ENCODE measurements around the gene C1orf105.

C1orf105 gene

DNA sequence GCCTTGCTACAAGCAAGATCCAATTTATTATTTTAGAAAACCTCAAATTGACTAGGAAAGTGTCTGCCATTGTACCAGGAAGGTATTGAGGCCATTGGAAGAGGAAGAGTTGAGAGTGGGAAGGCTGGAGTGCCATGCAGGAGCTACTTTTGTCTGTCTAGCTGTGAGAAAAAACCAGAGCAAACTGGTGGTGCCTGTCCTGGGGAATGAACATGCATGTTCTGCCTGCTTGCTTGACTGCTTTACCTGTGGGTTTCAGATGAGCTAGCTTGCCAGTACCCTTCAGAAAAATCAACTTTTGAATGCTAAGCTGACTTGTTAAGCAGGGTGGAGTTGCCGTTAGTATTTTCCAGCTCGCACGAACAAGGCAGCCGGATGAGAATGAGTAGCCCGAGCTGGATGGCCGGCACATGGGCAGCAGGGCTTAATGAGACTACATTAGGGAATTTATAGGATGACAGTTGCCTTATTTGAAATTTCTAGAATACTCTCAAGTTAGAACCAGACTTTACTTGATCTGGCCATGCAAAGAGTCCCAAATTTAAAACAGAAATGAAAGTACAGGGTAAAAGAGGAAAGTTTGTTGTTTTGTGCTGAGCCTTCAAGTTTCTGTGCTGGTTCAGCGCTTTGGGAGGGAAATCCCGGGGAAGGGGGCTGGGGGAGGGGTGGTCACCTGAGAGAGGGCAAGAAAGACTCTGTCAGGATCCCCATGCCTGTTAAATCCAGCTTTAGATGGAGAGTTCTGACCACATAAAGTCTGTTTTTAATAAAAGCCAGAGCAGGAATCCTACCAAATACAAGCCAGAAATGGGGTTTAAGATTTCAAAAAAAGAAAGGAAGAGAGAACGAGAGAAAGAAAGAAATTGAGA is 29.6 kb upstream of the C1orf105 start:
- Histone ChIP-seq H3K4me1 (ENCODE audit: control insufficient read depth in 2 of 2, insufficient read depth in 1 of 2, low read depth in 1 of 2, low read length in 2 of 2) (peaks cover 3 to 23% of the 10 kb centered on the region in 2 donors), H2BK120ac (ENCODE audit: low read depth, low read length) (no peak overlapping the region), H3K9ac (ENCODE audit: low read depth, low read length, poor library complexity) (no peak overlapping the region), H3K4me2 (ENCODE audit: insufficient read depth, low read length, poor library complexity, severe bottlenecking) (no peak overlapping the region), H3K4ac (ENCODE audit: low read length) (no peak overlapping the region), H3K27me3 (ENCODE audit: control insufficient read depth in 3 of 3, insufficient read depth in 3 of 3, low read depth in 1 of 3, low read length in 3 of 3) (no peaks in the 10 kb centered on the region), H2BK5ac (ENCODE audit: low read length) (no peak overlapping the region), H2BK12ac (ENCODE audit: low read length) (no peak overlapping the region), H2BK15ac (ENCODE audit: low read length) (no peak overlapping the region), H4K91ac (ENCODE audit: low read depth, low read length, poor library complexity) (no peak overlapping the region), H2AK5ac (ENCODE audit: low read depth, low read length) (no peak overlapping the region), H3K27ac (replicated peaks; ENCODE audit: low read length) (no peak overlapping the region), H3K18ac (ENCODE audit: low read length) (no peak overlapping the region), H4K8ac (ENCODE audit: low read depth, low read length) (no peak overlapping the region), H3K79me1 (ENCODE audit: low read depth, low read length) (no peaks in the 10 kb centered on the region), H3K9me3 (replicated peaks in 1 of 2; ENCODE audit: control insufficient read depth in 2 of 2, insufficient read depth in 1 of 2, low read depth in 1 of 2, low read length in 2 of 2) (no peaks in the 10 kb centered on the region), H3K4me3 (ENCODE audit: low read length in 2 of 2) (no peak overlapping the region), H3K23ac (ENCODE audit: low read depth, low read length, poor library complexity) (no peak overlapping the region), H3K14ac (ENCODE audit: low read length) (no peak overlapping the region), H2AFZ (ENCODE audit: low read length) (no peak overlapping the region), H3K36me3 (replicated peaks in 1 of 2; ENCODE audit: control insufficient read depth in 2 of 2, insufficient read depth in 2 of 2, low read length in 2 of 2) (no peaks in the 10 kb centered on the region)
- no CpG with 5 or more reads among the region's 9 CpGs for WGBS, 2 donors (ENCODE audit: extremely low coverage in 2 of 2, insufficient read length in 2 of 2, insufficient replicate concordance in 1 of 2)
- DNase-seq (ENCODE audit: low spot score) = no peak

GRCh38 chr1:172391976-172392375 is 28.5 kb upstream of the C1orf105 start:
- Histone ChIP-seq H3K4me1 (ENCODE audit: control insufficient read depth in 2 of 2, insufficient read depth in 1 of 2, low read depth in 1 of 2, low read length in 2 of 2) (peaks cover 3 to 23% of the 10 kb centered on the region in 2 donors), H2BK120ac (ENCODE audit: low read depth, low read length) (no peak overlapping the region), H4K8ac (ENCODE audit: low read depth, low read length) (no peak overlapping the region), H2BK5ac (ENCODE audit: low read length) (no peak overlapping the region), H4K91ac (ENCODE audit: low read depth, low read length, poor library complexity) (no peak overlapping the region), H2BK15ac (ENCODE audit: low read length) (no peak overlapping the region), H3K27ac (replicated peaks; ENCODE audit: low read length) (no peak overlapping the region), H3K4me2 (ENCODE audit: insufficient read depth, low read length, poor library complexity, severe bottlenecking) (no peak overlapping the region), H3K4ac (ENCODE audit: low read length) (no peak overlapping the region), H3K23ac (ENCODE audit: low read depth, low read length, poor library complexity) (no peak overlapping the region), H2AK5ac (ENCODE audit: low read depth, low read length) (no peak overlapping the region), H3K18ac (ENCODE audit: low read length) (no peak overlapping the region), H3K9me3 (replicated peaks in 1 of 2; ENCODE audit: control insufficient read depth in 2 of 2, insufficient read depth in 1 of 2, low read depth in 1 of 2, low read length in 2 of 2) (no peaks in the 10 kb centered on the region), H2AFZ (ENCODE audit: low read length) (no peak overlapping the region), H3K14ac (ENCODE audit: low read length) (no peak overlapping the region), H2BK12ac (ENCODE audit: low read length) (no peak overlapping the region), H3K9ac (ENCODE audit: low read depth, low read length, poor library complexity) (no peak overlapping the region), H3K79me1 (ENCODE audit: low read depth, low read length) (no peaks in the 10 kb centered on the region), H3K27me3 (ENCODE audit: control insufficient read depth in 3 of 3, insufficient read depth in 3 of 3, low read depth in 1 of 3, low read length in 3 of 3) (no peaks in the 10 kb centered on the region), H3K4me3 (ENCODE audit: low read length in 2 of 2) (no peak overlapping the region), H3K36me3 (replicated peaks in 1 of 2; ENCODE audit: control insufficient read depth in 2 of 2, insufficient read depth in 2 of 2, low read length in 2 of 2) (no peaks in the 10 kb centered on the region)
- no CpG with 5 or more reads among the region's 1 CpG for WGBS, 2 donors (ENCODE audit: extremely low coverage in 2 of 2, insufficient read length in 2 of 2, insufficient replicate concordance in 1 of 2)
- no peak for DNase-seq (ENCODE audit: low spot score)

DNA sequence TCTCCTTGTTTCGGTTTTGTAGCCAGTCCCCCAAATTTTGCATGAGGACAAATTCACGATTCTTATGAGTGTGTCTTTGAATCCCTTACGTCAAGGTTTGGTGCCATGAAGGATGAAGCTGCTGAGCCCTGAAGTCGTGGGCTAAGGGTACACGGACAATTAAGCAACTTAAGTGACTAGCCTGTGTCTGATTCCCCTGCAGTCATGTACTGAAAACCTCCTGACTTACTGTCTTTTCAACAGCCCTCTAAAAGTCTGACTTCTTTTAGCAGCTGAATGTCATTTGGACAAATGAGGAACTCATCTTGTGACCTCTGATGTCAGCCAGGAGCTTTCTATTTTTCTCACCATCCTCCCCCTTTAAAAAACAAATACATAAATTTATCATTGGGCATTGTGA is 27.1 kb upstream of the C1orf105 start:
- Histone ChIP-seq H3K18ac (ENCODE audit: low read length) (no peak overlapping the region), H3K4me3 (ENCODE audit: low read length in 2 of 2) (no peak overlapping the region), H3K4me2 (ENCODE audit: insufficient read depth, low read length, poor library complexity, severe bottlenecking) (no peak overlapping the region), H3K9ac (ENCODE audit: low read depth, low read length, poor library complexity) (no peak overlapping the region), H3K27me3 (ENCODE audit: control insufficient read depth in 3 of 3, insufficient read depth in 3 of 3, low read depth in 1 of 3, low read length in 3 of 3) (no peaks in the 10 kb centered on the region), H3K36me3 (replicated peaks in 1 of 2; ENCODE audit: control insufficient read depth in 2 of 2, insufficient read depth in 2 of 2, low read length in 2 of 2) (no peaks in the 10 kb centered on the region), H2AK5ac (ENCODE audit: low read depth, low read length) (no peak overlapping the region), H2BK5ac (ENCODE audit: low read length) (no peak overlapping the region), H2BK15ac (ENCODE audit: low read length) (no peak overlapping the region), H3K14ac (ENCODE audit: low read length) (no peak overlapping the region), H3K79me1 (ENCODE audit: low read depth, low read length) (no peaks in the 10 kb centered on the region), H3K27ac (replicated peaks; ENCODE audit: low read length) (no peak overlapping the region), H2BK12ac (ENCODE audit: low read length) (no peak overlapping the region), H2BK120ac (ENCODE audit: low read depth, low read length) (no peak overlapping the region), H3K4ac (ENCODE audit: low read length) (no peak overlapping the region), H3K23ac (ENCODE audit: low read depth, low read length, poor library complexity) (no peak overlapping the region), H3K9me3 (replicated peaks in 1 of 2; ENCODE audit: control insufficient read depth in 2 of 2, insufficient read depth in 1 of 2, low read depth in 1 of 2, low read length in 2 of 2) (no peaks in the 10 kb centered on the region), H3K4me1 (ENCODE audit: control insufficient read depth in 2 of 2, insufficient read depth in 1 of 2, low read depth in 1 of 2, low read length in 2 of 2) (peaks cover 3 to 23% of the 10 kb centered on the region in 2 donors), H4K8ac (ENCODE audit: low read depth, low read length) (no peak overlapping the region), H2AFZ (ENCODE audit: low read length) (no peak overlapping the region), H4K91ac (ENCODE audit: low read depth, low read length, poor library complexity) (no peak overlapping the region)
- DNase-seq (ENCODE audit: low spot score) = no peak
- WGBS, 2 donors (ENCODE audit: extremely low coverage in 2 of 2, insufficient read length in 2 of 2, insufficient replicate concordance in 1 of 2) = no CpG with 5 or more reads among the region's 5 CpGs

DNA sequence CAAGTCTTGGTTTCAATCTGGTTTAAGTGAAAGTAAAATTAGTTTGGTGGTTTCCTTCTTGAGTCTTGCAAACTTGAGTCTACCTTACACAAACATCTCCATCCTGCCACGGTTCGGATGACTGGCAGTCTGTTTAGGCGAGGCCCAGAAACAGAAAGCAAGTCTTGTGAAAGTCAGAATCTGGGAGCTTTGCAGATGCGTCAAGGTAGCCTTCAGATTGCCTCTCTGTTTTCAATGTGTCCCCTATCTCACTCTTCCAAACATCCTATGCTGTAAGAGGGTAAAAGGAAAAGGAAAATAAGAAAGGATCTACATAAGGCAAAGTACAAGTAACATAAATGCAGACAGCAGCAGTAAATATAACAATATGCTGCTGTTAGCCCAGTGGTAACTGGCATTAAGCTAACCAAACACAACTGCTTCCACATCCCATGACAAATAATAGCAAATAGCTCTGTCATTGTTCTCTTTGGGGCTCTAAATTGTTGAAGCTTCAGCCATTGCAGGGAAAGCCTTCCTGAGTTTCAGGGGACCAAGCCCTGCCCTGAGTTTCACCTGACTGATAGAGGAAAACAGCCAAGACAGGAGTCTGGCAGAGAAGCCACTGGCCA is 26.2 kb upstream of the C1orf105 start:
- H3K36me3 ChIP-seq (replicated peaks in 1 of 2; ENCODE audit: control insufficient read depth in 2 of 2, insufficient read depth in 2 of 2, low read length in 2 of 2) = no peaks in the 10 kb centered on the region
- no peaks in the 10 kb centered on the region for H3K79me1 ChIP-seq (ENCODE audit: low read depth, low read length)
- no peak overlapping the region for H3K4ac ChIP-seq (ENCODE audit: low read length)
- no peak overlapping the region for H2AFZ ChIP-seq (ENCODE audit: low read length)
- no peak overlapping the region for H3K4me2 ChIP-seq (ENCODE audit: insufficient read depth, low read length, poor library complexity, severe bottlenecking)
- no peak overlapping the region for H2BK15ac ChIP-seq (ENCODE audit: low read length)
- no peak overlapping the region for H2BK120ac ChIP-seq (ENCODE audit: low read depth, low read length)
- H2BK12ac ChIP-seq (ENCODE audit: low read length) = no peak overlapping the region
- no peaks in the 10 kb centered on the region for H3K9me3 ChIP-seq (replicated peaks in 1 of 2; ENCODE audit: control insufficient read depth in 2 of 2, insufficient read depth in 1 of 2, low read depth in 1 of 2, low read length in 2 of 2)
- H2AK5ac ChIP-seq (ENCODE audit: low read depth, low read length) = no peak overlapping the region
- no peaks in the 10 kb centered on the region for H3K27me3 ChIP-seq (ENCODE audit: control insufficient read depth in 3 of 3, insufficient read depth in 3 of 3, low read depth in 1 of 3, low read length in 3 of 3)
- no peak for DNase-seq (ENCODE audit: low spot score)
- peaks cover 4 to 24% of the 10 kb centered on the region in 2 donors for H3K4me1 ChIP-seq (ENCODE audit: control insufficient read depth in 2 of 2, insufficient read depth in 1 of 2, low read depth in 1 of 2, low read length in 2 of 2)
- no CpG with 5 or more reads among the region's 4 CpGs for WGBS, 2 donors (ENCODE audit: extremely low coverage in 2 of 2, insufficient read length in 2 of 2, insufficient replicate concordance in 1 of 2)
- H3K27ac ChIP-seq (replicated peaks; ENCODE audit: low read length) = no peak overlapping the region
- H2BK5ac ChIP-seq (ENCODE audit: low read length) = no peak overlapping the region
- no peak overlapping the region for H4K91ac ChIP-seq (ENCODE audit: low read depth, low read length, poor library complexity)
- no peak overlapping the region for H4K8ac ChIP-seq (ENCODE audit: low read depth, low read length)
- no peak overlapping the region for H3K14ac ChIP-seq (ENCODE audit: low read length)
- no peak overlapping the region for H3K18ac ChIP-seq (ENCODE audit: low read length)
- no peak overlapping the region for H3K4me3 ChIP-seq (ENCODE audit: low read length in 2 of 2)
- H3K9ac ChIP-seq (ENCODE audit: low read depth, low read length, poor library complexity) = no peak overlapping the region
- no peak overlapping the region for H3K23ac ChIP-seq (ENCODE audit: low read depth, low read length, poor library complexity)

All from neuronal stem cell (in vitro differentiated cells).